GM12872 (cell line): ENCODE data around the gene MAST4.

ENCODE experiments used
- CTCF ChIP-seq: IDR thresholded peaks from 3 replicates; pipeline ENCODE4 v1.5.1; 2011; ENCODE audit warnings: low read depth, mild to moderate bottlenecking, low read length, moderate library complexity; ENCODE audit not compliant: insufficient read depth

MAST4 gene

GRCh38 chr5:66595756-66596635 lies at the start of gene MAST4:
Gene MAST4 (plus strand): TSS chr5:66596393. CDS start chr5:66596656, 263 bp downstream.
- no peak for TF ChIP-seq CTCF

- TF ChIP-seq CTCF, result no peak
Measured at GRCh38 chr5:66546541-66546940, 49.7 kb upstream of the MAST4 start.

GRCh38 chr5:66551338-66551737 lies 44.9 kb upstream of the MAST4 start:
- no peak for TF ChIP-seq CTCF

- TF ChIP-seq CTCF, result no peak
Measured at GRCh38 chr5:66551945-66552344, 44.2 kb upstream of the MAST4 start.

GRCh38 chr5:66553368-66553912 lies 42.8 kb upstream of the MAST4 start:
- no peak for TF ChIP-seq CTCF

- TF ChIP-seq CTCF, result no peak
Measured at GRCh38 chr5:66553916-66554575, 42.1 kb upstream of the MAST4 start.

- TF ChIP-seq CTCF, result no peak
Measured at GRCh38 chr5:66554884-66555283, 41.3 kb upstream of the MAST4 start.
